Progenitor cell of endocrine pancreas (in vitro differentiated cells): Measurements from ENCODE around the gene ETFBKMT. TPM values are rescaled to one million over a fixed set of nuclear protein-coding genes. Genes with fewer than 3 reads are reported as not detected.

Experiments
- DNase-seq: peaks from one replicate; pipeline ENCODE4 v3.0.0; 2021; ENCODE audit warnings: low spot score; ENCODE audit not compliant: unreplicated experiment
- H3K27ac Mint-ChIP-seq: 2 replicates; pipeline ENCODE4 v1.8.0; 2021; ENCODE audit warnings: mild to moderate bottlenecking, moderate library complexity, mixed read lengths
- H3K27me3 Mint-ChIP-seq: 2 replicates; pipeline ENCODE4 v1.8.0; 2021; ENCODE audit warnings: mixed read lengths
- H3K36me3 Mint-ChIP-seq: 2 replicates; pipeline ENCODE4 v1.8.0; 2022; ENCODE audit warnings: mixed read lengths; ENCODE audit not compliant: insufficient read depth
- H3K4me1 Mint-ChIP-seq: 2 replicates; pipeline ENCODE4 v1.8.0; 2021; ENCODE audit warnings: low read depth, mixed read lengths
- H3K4me3 Mint-ChIP-seq: 2 replicates; pipeline ENCODE4 v1.8.0; 2021; ENCODE audit warnings: low read depth, mild to moderate bottlenecking, moderate library complexity, mixed read lengths
- H3K9me3 Mint-ChIP-seq: 2 replicates; pipeline ENCODE4 v1.8.0; 2021; ENCODE audit warnings: low read depth, mixed read lengths
- total RNA-seq: library from RNA; stranded (reverse); gene quantifications from 2 replicates; pipeline ENCODE4 v1.2.1, GENCODE V29; 2021
- TF ChIP-seq, protein P1 (sequence below): fragments of 200-600 bp; sonication (generic); IDR thresholded peaks from one replicate; pipeline ENCODE4 v1.5.0; 2021; ENCODE audit warnings: antibody characterized with exemption, mild to moderate bottlenecking; ENCODE audit not compliant: unreplicated experiment

ETFBKMT gene
- total RNA-seq, 1 donor from 2014 or later = 4.5 TPM

GRCh38 chr12:31645924-31646323, 13.6 kb upstream of the ETFBKMT start:
- Mint-ChIP-seq H3K4me3 (no peak overlapping the region), H3K4me1 (peaks cover 2% of the 10 kb centered on the region), H3K36me3 (no peaks in the 10 kb centered on the region), H3K27ac (no peak overlapping the region), H3K27me3 (no peaks in the 10 kb centered on the region), H3K9me3 (no peaks in the 10 kb centered on the region)
- DNase-seq = no peak
- TF ChIP-seq, protein P1, sequence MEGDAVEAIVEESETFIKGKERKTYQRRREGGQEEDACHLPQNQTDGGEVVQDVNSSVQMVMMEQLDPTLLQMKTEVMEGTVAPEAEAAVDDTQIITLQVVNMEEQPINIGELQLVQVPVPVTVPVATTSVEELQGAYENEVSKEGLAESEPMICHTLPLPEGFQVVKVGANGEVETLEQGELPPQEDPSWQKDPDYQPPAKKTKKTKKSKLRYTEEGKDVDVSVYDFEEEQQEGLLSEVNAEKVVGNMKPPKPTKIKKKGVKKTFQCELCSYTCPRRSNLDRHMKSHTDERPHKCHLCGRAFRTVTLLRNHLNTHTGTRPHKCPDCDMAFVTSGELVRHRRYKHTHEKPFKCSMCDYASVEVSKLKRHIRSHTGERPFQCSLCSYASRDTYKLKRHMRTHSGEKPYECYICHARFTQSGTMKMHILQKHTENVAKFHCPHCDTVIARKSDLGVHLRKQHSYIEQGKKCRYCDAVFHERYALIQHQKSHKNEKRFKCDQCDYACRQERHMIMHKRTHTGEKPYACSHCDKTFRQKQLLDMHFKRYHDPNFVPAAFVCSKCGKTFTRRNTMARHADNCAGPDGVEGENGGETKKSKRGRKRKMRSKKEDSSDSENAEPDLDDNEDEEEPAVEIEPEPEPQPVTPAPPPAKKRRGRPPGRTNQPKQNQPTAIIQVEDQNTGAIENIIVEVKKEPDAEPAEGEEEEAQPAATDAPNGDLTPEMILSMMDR = no peak

DNA sequence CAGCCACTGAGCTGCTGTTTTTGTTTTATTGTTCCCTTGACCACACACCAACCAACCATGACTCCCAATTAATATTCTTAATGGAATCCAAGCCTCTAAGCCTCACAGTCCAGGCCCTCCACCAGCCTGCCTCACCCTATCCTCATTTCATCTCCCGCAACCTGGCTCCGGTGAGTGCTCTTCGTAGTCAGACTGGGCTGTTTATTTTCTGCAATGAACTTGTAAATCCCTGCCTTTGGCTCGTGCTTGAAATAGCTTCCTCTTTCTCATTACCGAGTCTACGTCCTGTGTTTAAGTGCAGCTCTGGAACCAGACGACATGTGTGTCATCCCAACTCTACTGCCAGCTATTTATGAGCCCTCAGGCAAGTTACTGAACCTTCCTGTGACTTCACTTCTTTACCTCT, 12.4 kb upstream of the ETFBKMT start:
- TF ChIP-seq, protein P1 = no peak
- Mint-ChIP-seq H3K4me3 (no peak overlapping the region), H3K9me3 (no peaks in the 10 kb centered on the region), H3K27ac (no peak overlapping the region), H3K36me3 (no peaks in the 10 kb centered on the region), H3K4me1 (peaks cover 2% of the 10 kb centered on the region), H3K27me3 (no peaks in the 10 kb centered on the region)
- no peak for DNase-seq

GRCh38 chr12:31650918-31651317, 8.6 kb upstream of the ETFBKMT start:
- H3K36me3 Mint-ChIP-seq = no peaks in the 10 kb centered on the region
- H3K4me3 Mint-ChIP-seq = no peak overlapping the region
- H3K27me3 Mint-ChIP-seq = no peaks in the 10 kb centered on the region
- peaks cover 11% of the 10 kb centered on the region for H3K4me1 Mint-ChIP-seq
- TF ChIP-seq, protein P1 = no peak
- no peak overlapping the region for H3K27ac Mint-ChIP-seq
- no peak for DNase-seq
- H3K9me3 Mint-ChIP-seq = no peaks in the 10 kb centered on the region

DNA sequence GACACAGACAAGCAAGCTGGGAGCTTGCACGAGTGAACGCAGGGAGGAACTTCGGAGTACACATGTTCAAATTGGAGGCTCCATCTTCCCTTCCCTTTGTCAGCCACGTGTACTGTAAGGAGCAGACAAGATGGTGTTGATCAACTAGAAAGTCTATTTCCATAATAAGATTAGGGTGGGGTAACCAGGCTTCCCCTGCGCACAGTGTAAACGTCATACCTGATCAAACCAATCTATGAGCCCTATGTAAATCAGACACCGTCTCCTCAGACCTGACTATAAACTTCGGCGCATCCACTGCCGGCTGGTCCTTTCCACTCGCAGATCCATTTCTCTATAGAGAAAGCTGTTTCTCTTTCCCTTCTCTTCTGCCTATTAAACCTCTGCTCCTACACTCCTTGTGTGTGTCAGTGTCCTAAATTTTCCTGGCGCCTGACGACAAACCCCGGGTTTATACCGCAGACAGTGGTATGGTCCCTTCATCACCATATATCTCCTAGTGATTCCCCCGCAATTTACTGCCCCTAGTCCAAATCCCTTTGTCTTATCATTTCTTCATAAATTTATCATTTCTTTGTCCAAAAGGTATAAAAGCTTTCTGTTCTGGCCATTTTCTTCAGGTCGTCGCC, 7.5 kb upstream of the ETFBKMT start:
- no peak overlapping the region for H3K4me3 Mint-ChIP-seq
- no peaks in the 10 kb centered on the region for H3K27me3 Mint-ChIP-seq
- no peak overlapping the region for H3K27ac Mint-ChIP-seq
- H3K4me1 Mint-ChIP-seq = peaks cover 14% of the 10 kb centered on the region
- H3K36me3 Mint-ChIP-seq = no peaks in the 10 kb centered on the region
- DNase-seq = no peak
- no peaks in the 10 kb centered on the region for H3K9me3 Mint-ChIP-seq
- TF ChIP-seq, protein P1 = no peak

GRCh38 chr12:31655208-31655607, 4.3 kb upstream of the ETFBKMT start:
- DNase-seq = no peak
- TF ChIP-seq, protein P1 = no peak
- no peaks in the 10 kb centered on the region for H3K9me3 Mint-ChIP-seq
- no peaks in the 10 kb centered on the region for H3K27me3 Mint-ChIP-seq
- no peak overlapping the region for H3K4me3 Mint-ChIP-seq
- no peak overlapping the region for H3K27ac Mint-ChIP-seq
- no peaks in the 10 kb centered on the region for H3K36me3 Mint-ChIP-seq
- peaks cover 19% of the 10 kb centered on the region for H3K4me1 Mint-ChIP-seq
